Stimulated activated CD4-positive, alpha-beta T cell treated with anti-CD3 and anti-CD28 coated beads, TNF-alpha, amount 100 ng/mL, for 48 hours (primary cell): ENCODE measurements around the gene PPFIBP2.
"Not testable (repeated sequence)": the region's sequence is repeated elsewhere in the genome, so short reads cannot be mapped to it uniquely, and the experiment has no call there.

Source experiments
- DNase-seq, 3 donors: peaks; one replicate each; pipeline ENCODE4 v3.0.0-alpha.2; 2020; ENCODE audit warnings: low read depth in 3 of 3

The PPFIBP2 gene

GRCh38 chr11:7499081-7499480, 14.7 kb upstream of the PPFIBP2 start:
- DNase-seq: no peak

GRCh38 chr11:7500251-7500650, 13.5 kb upstream of the PPFIBP2 start:
- no peak for DNase-seq

- DNase-seq: no peak
These were observed 12.5 kb upstream of the PPFIBP2 start for GRCh38 chr11:7501251-7501650.

GRCh38 chr11:7501894-7502293, 11.9 kb upstream of the PPFIBP2 start:
- no peak for DNase-seq

GRCh38 chr11:7506243-7506642, 7.6 kb upstream of the PPFIBP2 start:
- DNase-seq: no peak

- DNase-seq: no peak
These were observed 5.7 kb upstream of the PPFIBP2 start for GRCh38 chr11:7508087-7508486.

- no peak for DNase-seq
These were observed 3.8 kb upstream of the PPFIBP2 start for GRCh38 chr11:7509966-7510365.

- no peak for DNase-seq
These were observed 2.4 kb upstream of the PPFIBP2 start for GRCh38 chr11:7511401-7511800.

GRCh38 chr11:7512525-7513233, 1.1 kb upstream of the PPFIBP2 start:
- DNase-seq: no peak

- DNase-seq: no peak
These were observed 346 bp downstream of the PPFIBP2 start for GRCh38 chr11:7514099-7514591.

GRCh38 chr11:7515447-7515886, 1.7 kb downstream of the PPFIBP2 start:
- no peak for DNase-seq

GRCh38 chr11:7516475-7516874, 2.7 kb downstream of the PPFIBP2 start:
- no peak for DNase-seq

- DNase-seq: not testable (repeated sequence)
These were observed 3.9 kb downstream of the PPFIBP2 start for GRCh38 chr11:7517743-7518142.

- DNase-seq: no peak
These were observed 5.2 kb downstream of the PPFIBP2 start for GRCh38 chr11:7518811-7519562.

GRCh38 chr11:7520011-7520942, 6.5 kb downstream of the PPFIBP2 start:
- DNase-seq: no peak

GRCh38 chr11:7520981-7521487, 7.2 kb downstream of the PPFIBP2 start:
- DNase-seq: no peak

- no peak for DNase-seq
These were observed 8.3 kb downstream of the PPFIBP2 start for GRCh38 chr11:7522121-7522520.

GRCh38 chr11:7522546-7522945, 8.7 kb downstream of the PPFIBP2 start:
- no peak for DNase-seq

- DNase-seq: no peak
These were observed 9.8 kb downstream of the PPFIBP2 start for GRCh38 chr11:7523416-7524210.

GRCh38 chr11:7524462-7525235, 10.8 kb downstream of the PPFIBP2 start:
- DNase-seq: no peak
